Mesenchymal stem cell (in vitro differentiated cells and primary cell): ENCODE results near the gene CSNK1G3.

Experiments used
- DNase-seq: peaks from one replicate; pipeline ENCODE4 v3.0.0-alpha.2; 2013
- H2AFZ ChIP-seq: one replicate; pipeline ENCODE4 v1.6.1; 2013; ENCODE audit warnings: low read depth, mild to moderate bottlenecking, control low read depth, inconsistent platforms, low read length, moderate library complexity
- H2AK5ac ChIP-seq: 2 replicates; pipeline ENCODE4 v1.6.1; 2013; ENCODE audit warnings: low read length, moderate library complexity, mild to moderate bottlenecking, inconsistent platforms; ENCODE audit not compliant: severe bottlenecking
- H2BK120ac ChIP-seq: one replicate; pipeline ENCODE4 v1.6.1; 2013; ENCODE audit warnings: low read depth, mild to moderate bottlenecking, inconsistent platforms, low read length, moderate library complexity
- H2BK12ac ChIP-seq, 2 experiments: one replicate each; pipeline ENCODE4 v1.6.1; 2013; ENCODE audit warnings: inconsistent platforms in 2 of 2, low read length in 2 of 2, mild to moderate bottlenecking in 2 of 2, moderate library complexity in 2 of 2, control low read depth in 1 of 2
- H2BK15ac ChIP-seq: one replicate; pipeline ENCODE4 v1.6.1; 2013; ENCODE audit warnings: mild to moderate bottlenecking, low read depth, inconsistent platforms; ENCODE audit not compliant: poor library complexity, severe bottlenecking
- H2BK5ac ChIP-seq: 2 replicates; pipeline ENCODE4 v1.6.1; 2013; ENCODE audit warnings: low read depth, mild to moderate bottlenecking, low read length, control low read depth, inconsistent platforms; ENCODE audit not compliant: poor library complexity, severe bottlenecking
- H3K14ac ChIP-seq, 2 experiments: one replicate each; pipeline ENCODE4 v1.6.1; 2013; ENCODE audit warnings: inconsistent platforms in 2 of 2, low read length in 2 of 2, control low read depth in 1 of 2, mild to moderate bottlenecking in 1 of 2, moderate library complexity in 1 of 2
- H3K18ac ChIP-seq, 2 experiments: one replicate each; pipeline ENCODE4 v1.6.1; 2013; ENCODE audit warnings: inconsistent platforms in 2 of 2, low read length in 2 of 2, control low read depth in 1 of 2, low read depth in 1 of 2, mild to moderate bottlenecking in 1 of 2
- H3K23ac ChIP-seq, 2 experiments: one replicate each; pipeline ENCODE4 v1.6.1; 2013; ENCODE audit warnings: inconsistent platforms in 2 of 2, low read length in 2 of 2, mild to moderate bottlenecking in 2 of 2, moderate library complexity in 2 of 2, control low read depth in 1 of 2
- H3K27ac ChIP-seq: 2 replicates; pipeline ENCODE4 v1.5.1; 2013; ENCODE audit warnings: mild to moderate bottlenecking, moderate library complexity, low read length, control low read depth, inconsistent platforms; ENCODE audit not compliant: poor library complexity, severe bottlenecking
- H3K27me3 ChIP-seq, 2 experiments: 2 replicates each; pipeline versions ENCODE4 v1.6.1 to v1.7.0; 2013; ENCODE audit warnings: low read length in 2 of 2, mild to moderate bottlenecking in 2 of 2, moderate library complexity in 2 of 2, control low read depth in 1 of 2, inconsistent platforms in 1 of 2; ENCODE audit not compliant: control insufficient read depth in 1 of 2, insufficient read depth in 1 of 2
- H3K36me3 ChIP-seq, 2 experiments: 2 replicates each; pipeline versions ENCODE4 v1.6.1 to v1.7.0; 2013; ENCODE audit warnings: low read length in 2 of 2, control low read depth in 1 of 2, inconsistent platforms in 1 of 2, low read depth in 1 of 2, mild to moderate bottlenecking in 1 of 2; ENCODE audit not compliant: insufficient read depth in 2 of 2, control insufficient read depth in 1 of 2
- H3K4ac ChIP-seq, 2 experiments: one replicate each; pipeline ENCODE4 v1.6.1; 2013; ENCODE audit warnings: inconsistent platforms in 2 of 2, low read length in 2 of 2, mild to moderate bottlenecking in 2 of 2, moderate library complexity in 2 of 2, control low read depth in 1 of 2, low read depth in 1 of 2
- H3K4me1 ChIP-seq: 2 replicates; pipeline ENCODE4 v1.6.1; 2013; ENCODE audit warnings: low read depth, low read length, control low read depth; ENCODE audit not compliant: control insufficient read depth, insufficient read depth
- H3K4me2 ChIP-seq: 2 replicates; pipeline ENCODE4 v1.6.1; 2013; ENCODE audit warnings: low read length, mild to moderate bottlenecking, inconsistent platforms; ENCODE audit not compliant: poor library complexity, severe bottlenecking
- H3K4me3 ChIP-seq, 2 experiments: 2 replicates each; pipeline versions ENCODE4 v1.5.1 to v1.7.0; 2013; ENCODE audit warnings: low read length in 2 of 2, mild to moderate bottlenecking in 2 of 2, control low read depth in 1 of 2, low read depth in 1 of 2; ENCODE audit not compliant: insufficient read depth in 1 of 2
- H3K79me1 ChIP-seq: replicated peaks from 2 replicates; pipeline ENCODE4 v1.6.1; 2013; ENCODE audit warnings: mild to moderate bottlenecking, control low read depth, low read length, inconsistent platforms; ENCODE audit not compliant: poor library complexity, severe bottlenecking
- H3K9ac ChIP-seq: 2 replicates; pipeline ENCODE4 v1.7.0; 2013; ENCODE audit warnings: mild to moderate bottlenecking, low read length, moderate library complexity
- H3K9me3 ChIP-seq: 2 replicates; pipeline ENCODE4 v1.7.0; 2013; ENCODE audit warnings: mild to moderate bottlenecking, low read length; ENCODE audit not compliant: control insufficient read depth
- H4K8ac ChIP-seq: one replicate; pipeline ENCODE4 v1.6.1; 2013; ENCODE audit warnings: inconsistent platforms, mild to moderate bottlenecking, low read length, moderate library complexity
- H4K91ac ChIP-seq: one replicate; pipeline ENCODE4 v1.6.1; 2013; ENCODE audit warnings: mild to moderate bottlenecking, low read length, inconsistent platforms
- WGBS: methylation state at CpG from one replicate; pipeline ENCODE4 v1.1.7; 2013; ENCODE audit warnings: mixed read lengths; 5-methylcytosine and 5-hydroxymethylcytosine counted together

CSNK1G3 gene

GRCh38 chr5:123639244-123639643 lies 127.3 kb downstream of the CSNK1G3 start:
- no peak overlapping the region for H3K4me2 ChIP-seq
- H2AFZ ChIP-seq: no peak overlapping the region
- H3K36me3 ChIP-seq: no peaks in the 10 kb centered on the region
- H3K27me3 ChIP-seq: no peaks in the 10 kb centered on the region
- H3K4ac ChIP-seq: no peak overlapping the region
- peaks cover 4% of the 10 kb centered on the region for H3K9me3 ChIP-seq
- H4K8ac ChIP-seq: no peak overlapping the region
- H2BK15ac ChIP-seq: no peak overlapping the region
- H3K4me3 ChIP-seq: no peak overlapping the region
- no peak overlapping the region for H2BK12ac ChIP-seq
- no peak overlapping the region for H3K27ac ChIP-seq
- H2BK5ac ChIP-seq: no peak overlapping the region
- no peak for DNase-seq
- H2AK5ac ChIP-seq: no peak overlapping the region
- H3K23ac ChIP-seq: no peak overlapping the region
- H2BK120ac ChIP-seq: no peak overlapping the region
- WGBS: 80% methylated on average over 2 of the region's 2 CpGs
- no peak overlapping the region for H4K91ac ChIP-seq
- no peak overlapping the region for H3K9ac ChIP-seq
- no peak overlapping the region for H3K14ac ChIP-seq
- H3K18ac ChIP-seq: no peak overlapping the region
- no peaks in the 10 kb centered on the region for H3K4me1 ChIP-seq
- H3K79me1 ChIP-seq: no peaks in the 10 kb centered on the region

GRCh38 chr5:123645024-123645603 lies 133.1 kb downstream of the CSNK1G3 start:
- no peaks in the 10 kb centered on the region for H3K4me1 ChIP-seq
- no peak overlapping the region for H3K14ac ChIP-seq
- H3K4ac ChIP-seq: no peak overlapping the region
- no peak overlapping the region for H3K23ac ChIP-seq
- H3K79me1 ChIP-seq: no peaks in the 10 kb centered on the region
- no peaks in the 10 kb centered on the region for H3K27me3 ChIP-seq
- H3K9ac ChIP-seq: no peak overlapping the region
- H3K18ac ChIP-seq: no peak overlapping the region
- H4K91ac ChIP-seq: no peak overlapping the region
- no peak for DNase-seq
- no peak overlapping the region for H3K4me3 ChIP-seq
- H4K8ac ChIP-seq: no peak overlapping the region
- no peak overlapping the region for H2BK12ac ChIP-seq
- H2AK5ac ChIP-seq: no peak overlapping the region
- H3K36me3 ChIP-seq: no peaks in the 10 kb centered on the region
- no peaks in the 10 kb centered on the region for H3K9me3 ChIP-seq
- 67% methylated on average over 1 of the region's 1 CpG for WGBS
- H3K27ac ChIP-seq: no peak overlapping the region
- H2BK120ac ChIP-seq: no peak overlapping the region
- no peak overlapping the region for H2BK5ac ChIP-seq
- H2BK15ac ChIP-seq: no peak overlapping the region
- H3K4me2 ChIP-seq: no peak overlapping the region
- H2AFZ ChIP-seq: no peak overlapping the region

- Histone ChIP-seq H3K27me3 (no peaks in the 10 kb centered on the region), H3K9ac (no peak overlapping the region), H2BK15ac (no peak overlapping the region), H3K27ac (no peak overlapping the region), H3K79me1 (no peaks in the 10 kb centered on the region), H4K8ac (no peak overlapping the region), H3K23ac (no peak overlapping the region), H2BK12ac (no peak overlapping the region), H3K4me1 (no peaks in the 10 kb centered on the region), H4K91ac (no peak overlapping the region), H3K18ac (no peak overlapping the region), H3K4me3 (no peak overlapping the region), H3K14ac (no peak overlapping the region), H3K4ac (no peak overlapping the region), H3K36me3 (no peaks in the 10 kb centered on the region), H2AFZ (no peak overlapping the region), H3K9me3 (no peaks in the 10 kb centered on the region), H2BK120ac (no peak overlapping the region), H2AK5ac (no peak overlapping the region), H2BK5ac (no peak overlapping the region), H3K4me2 (no peak overlapping the region)
- no peak for DNase-seq
- WGBS: 100% methylated on average over 1 of the region's 1 CpG
These were observed 135.1 kb downstream of the CSNK1G3 start for GRCh38 chr5:123647066-123647465.

DNA sequence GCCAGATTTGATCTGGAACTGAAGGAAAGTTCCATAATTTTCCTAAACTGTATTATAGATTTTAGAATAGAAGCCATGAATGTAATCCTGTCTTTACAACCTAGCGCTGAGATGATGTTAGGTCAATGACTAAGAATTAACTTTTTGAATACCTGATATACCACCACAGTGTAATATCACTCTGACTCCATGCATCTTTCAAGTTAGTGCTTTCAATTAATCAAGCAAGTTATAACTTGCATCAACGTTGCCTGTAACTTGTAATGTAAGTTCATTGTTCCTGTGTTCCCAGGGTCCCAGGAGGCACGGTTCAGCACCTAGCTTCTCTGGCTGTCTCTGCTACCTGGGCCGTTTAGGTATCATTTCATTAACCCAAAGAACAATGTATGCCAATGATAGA lies 139.3 kb downstream of the CSNK1G3 start:
- H3K4me3 ChIP-seq: no peak overlapping the region
- no peak overlapping the region for H2BK120ac ChIP-seq
- no peak overlapping the region for H2BK5ac ChIP-seq
- no peak overlapping the region for H3K27ac ChIP-seq
- H4K91ac ChIP-seq: no peak overlapping the region
- H2AK5ac ChIP-seq: no peak overlapping the region
- no peak overlapping the region for H3K9ac ChIP-seq
- H2AFZ ChIP-seq: no peak overlapping the region
- no peak overlapping the region for H2BK12ac ChIP-seq
- H3K4me1 ChIP-seq: no peaks in the 10 kb centered on the region
- no peaks in the 10 kb centered on the region for H3K36me3 ChIP-seq
- H2BK15ac ChIP-seq: no peak overlapping the region
- H3K27me3 ChIP-seq: no peaks in the 10 kb centered on the region
- H3K14ac ChIP-seq: no peak overlapping the region
- H3K79me1 ChIP-seq: no peaks in the 10 kb centered on the region
- H3K4ac ChIP-seq: no peak overlapping the region
- DNase-seq: no peak
- no peak overlapping the region for H4K8ac ChIP-seq
- H3K4me2 ChIP-seq: no peak overlapping the region
- no peak overlapping the region for H3K23ac ChIP-seq
- no peak overlapping the region for H3K18ac ChIP-seq
- H3K9me3 ChIP-seq: no peaks in the 10 kb centered on the region
- 97% methylated on average over 3 of the region's 4 CpGs for WGBS
